Bladder microvascular endothelial cell (primary cell): Measurements from ENCODE around the gene VSTM2L. TPM values are rescaled to one million over a fixed set of nuclear protein-coding genes. Genes with fewer than 3 reads are reported as not detected.

ENCODE experiments used
- total RNA-seq: library from RNA; depleted of rRNA; stranded (reverse); fragments of >200 nt; gene quantifications from 2 replicates; pipeline ENCODE4 v1.2.3, GENCODE V29; 2014

VSTM2L gene
- total RNA-seq: under 0.01 and 0.31 TPM in 2 replicates

GRCh38 chr20:37902504-37903313 lies at the start of gene VSTM2L:
Gene VSTM2L (plus strand): TSS chr20:37903127. CDS start chr20:37903351, 224 bp downstream.

Other genes with a start within 250 kb of the VSTM2L start
- gene CTNNBL1, start 209.1 kb upstream of the VSTM2L start, total RNA-seq: 27.5 and 41.4 TPM in 2 replicates
- 12.3 and 27.8 TPM in 2 replicates for gene TTI1, start 130.3 kb downstream of the VSTM2L start, total RNA-seq
- 10.5 and 24.9 TPM in 2 replicates for gene RPRD1B, start 130.6 kb downstream of the VSTM2L start, total RNA-seq